ENCODE results near the gene FBXO44.

The FBXO44 gene

DNA sequence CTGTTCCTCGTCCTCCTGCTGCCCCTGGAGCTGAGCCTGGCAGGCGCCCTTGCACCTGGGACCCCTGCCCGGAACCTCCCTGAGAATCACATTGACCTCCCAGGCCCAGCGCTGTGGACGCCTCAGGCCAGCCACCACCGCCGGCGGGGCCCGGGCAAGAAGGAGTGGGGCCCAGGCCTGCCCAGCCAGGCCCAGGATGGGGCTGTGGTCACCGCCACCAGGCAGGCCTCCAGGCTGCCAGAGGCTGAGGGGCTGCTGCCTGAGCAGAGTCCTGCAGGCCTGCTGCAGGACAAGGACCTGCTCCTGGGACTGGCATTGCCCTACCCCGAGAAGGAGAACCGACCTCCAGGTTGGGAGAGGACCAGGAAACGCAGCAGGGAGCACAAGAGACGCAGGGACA lies 51.6 kb downstream of the FBXO44 start:
- Histone ChIP-seq H3K4me1 (ENCODE audit: insufficient read depth, low read length) (peaks cover 28% of the 10 kb centered on the region), H3K27me3 (ENCODE audit: insufficient read depth, low read length) (no peaks in the 10 kb centered on the region), H3K36me3 (ENCODE audit: insufficient read depth, low read depth, low read length) (peaks cover 5% of the 10 kb centered on the region; the same call in 1 of the 2 replicates), H3K9me3 (ENCODE audit: insufficient read depth, low read depth, low read length) (no peaks in the 10 kb centered on the region), H3K27ac (ENCODE audit: low read length) (no peak overlapping the region), H3K4me3 (ENCODE audit: low read length) (no peak overlapping the region), H3K9ac (ENCODE audit: low read depth, low read length) (no peak overlapping the region)

GRCh38 chr1:11707621-11708276 lies 53.1 kb downstream of the FBXO44 start:
- H3K9ac ChIP-seq (ENCODE audit: low read depth, low read length): no peak overlapping the region

GRCh38 chr1:11708554-11709350 lies 54.1 kb downstream of the FBXO44 start:
- Histone ChIP-seq H3K9ac (ENCODE audit: low read depth, low read length) (no peak overlapping the region), H3K27ac (ENCODE audit: low read length) (no peak overlapping the region), H3K9me3 (ENCODE audit: insufficient read depth, low read depth, low read length) (no peaks in the 10 kb centered on the region), H3K36me3 (ENCODE audit: insufficient read depth, low read depth, low read length) (peaks cover 19% of the 10 kb centered on the region; the same call in 1 of the 2 replicates), H3K27me3 (ENCODE audit: insufficient read depth, low read length) (no peaks in the 10 kb centered on the region), H3K4me3 (ENCODE audit: low read length) (no peak overlapping the region), H3K4me1 (ENCODE audit: insufficient read depth, low read length) (peaks cover 26% of the 10 kb centered on the region)

More at GRCh38 chr1:11707621-11708276, 53.1 kb downstream of the FBXO44 start:
- Histone ChIP-seq H3K27me3 (ENCODE audit: insufficient read depth, low read length) (no peaks in the 10 kb centered on the region), H3K4me3 (ENCODE audit: low read length) (no peak overlapping the region), H3K27ac (ENCODE audit: low read length) (no peak overlapping the region), H3K4me1 (ENCODE audit: insufficient read depth, low read length) (peaks cover 26% of the 10 kb centered on the region), H3K36me3 (ENCODE audit: insufficient read depth, low read depth, low read length) (peaks cover 14% of the 10 kb centered on the region; the same call in 1 of the 2 replicates), H3K9me3 (ENCODE audit: insufficient read depth, low read depth, low read length) (no peaks in the 10 kb centered on the region)

GRCh38 chr1:11711490-11711889 lies 56.8 kb downstream of the FBXO44 start:
- Histone ChIP-seq H3K4me3 (ENCODE audit: low read length) (no peak overlapping the region), H3K4me1 (ENCODE audit: insufficient read depth, low read length) (peaks cover 7% of the 10 kb centered on the region; the same call in 1 of the 2 replicates), H3K27me3 (ENCODE audit: insufficient read depth, low read length) (no peaks in the 10 kb centered on the region), H3K9ac (ENCODE audit: low read depth, low read length) (no peak overlapping the region), H3K9me3 (ENCODE audit: insufficient read depth, low read depth, low read length) (no peaks in the 10 kb centered on the region), H3K36me3 (ENCODE audit: insufficient read depth, low read depth, low read length) (peaks cover 25% of the 10 kb centered on the region), H3K27ac (ENCODE audit: low read length) (no peak overlapping the region)

GRCh38 chr1:11712285-11712684 lies 57.6 kb downstream of the FBXO44 start:
- no peak overlapping the region for H3K4me3 ChIP-seq (ENCODE audit: low read length)
- no peak overlapping the region for H3K27ac ChIP-seq (ENCODE audit: low read length)
- peaks cover 6% of the 10 kb centered on the region; the same call in 1 of the 2 replicates for H3K4me1 ChIP-seq (ENCODE audit: insufficient read depth, low read length)
- no peaks in the 10 kb centered on the region for H3K9me3 ChIP-seq (ENCODE audit: insufficient read depth, low read depth, low read length)
- no peaks in the 10 kb centered on the region for H3K27me3 ChIP-seq (ENCODE audit: insufficient read depth, low read length)
- no peak overlapping the region for H3K9ac ChIP-seq (ENCODE audit: low read depth, low read length)
- peaks cover 25% of the 10 kb centered on the region for H3K36me3 ChIP-seq (ENCODE audit: insufficient read depth, low read depth, low read length)
